ENCODE results near the gene CAMTA1.
"Not testable (repeated sequence)": the region's sequence is repeated elsewhere in the genome, so short reads cannot be mapped to it uniquely, and the experiment has no call there.

CAMTA1 gene

DNA sequence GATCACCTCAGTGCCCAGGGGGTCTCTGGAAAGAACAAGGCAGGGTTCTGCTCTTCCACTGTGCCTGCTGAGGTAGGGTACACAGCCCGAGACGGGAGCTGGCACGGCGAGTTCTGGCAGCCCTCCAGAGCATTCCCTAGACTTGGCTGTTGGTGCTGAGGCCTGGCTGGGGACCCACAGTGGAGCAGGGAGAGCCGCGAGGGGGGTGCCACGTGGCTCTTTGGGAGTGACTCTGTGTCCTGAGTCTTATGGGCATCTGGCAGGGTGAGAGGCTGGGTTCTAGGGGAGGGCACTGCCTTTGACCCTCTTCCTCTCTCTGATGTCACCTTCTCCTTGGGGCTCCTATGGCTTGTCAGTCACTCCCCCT, 336.4 kb downstream of the CAMTA1 start:
- no peak for DNase-seq

- no peak for DNase-seq
Observed at GRCh38 chr1:7127322-7128075, 342.2 kb downstream of the CAMTA1 start.

DNA sequence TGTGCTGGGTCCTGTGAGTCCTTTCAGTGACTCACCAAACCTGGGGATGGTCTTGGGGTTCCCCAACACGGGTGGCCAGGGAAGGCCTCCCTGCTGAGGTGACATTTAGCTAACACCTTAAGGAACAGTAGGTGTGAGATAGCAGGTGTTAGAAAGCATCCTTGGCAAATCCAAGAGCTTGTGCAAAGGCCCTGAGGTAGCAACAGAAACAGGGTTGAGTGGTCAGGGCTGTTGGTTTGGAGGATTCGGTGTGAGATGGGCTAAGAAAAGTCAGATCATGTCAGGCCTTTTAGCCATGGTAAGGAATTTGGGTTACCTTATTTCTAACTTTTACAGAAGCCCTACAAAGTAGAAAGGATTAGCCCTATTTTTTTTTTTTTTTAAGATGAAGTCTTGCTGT, 343.0 kb downstream of the CAMTA1 start:
- no peak for DNase-seq

DNA sequence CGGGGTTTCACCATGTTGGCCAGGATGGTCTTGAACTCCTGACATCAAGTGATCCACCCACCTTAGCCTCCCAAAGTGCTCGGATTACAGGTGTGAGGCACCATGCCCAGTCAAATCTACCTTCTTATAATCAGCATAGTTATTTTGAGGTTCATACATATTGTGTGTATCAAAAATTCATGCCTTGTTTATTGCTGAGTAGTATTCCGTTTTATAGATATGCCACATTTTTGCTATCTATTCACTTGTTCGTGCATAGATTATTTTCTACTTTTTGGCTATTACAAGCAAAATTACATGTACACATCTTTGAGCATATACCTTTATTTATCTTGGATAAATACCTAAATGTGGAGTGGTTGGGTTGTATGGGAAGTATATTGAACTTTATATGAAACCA, 344.9 kb downstream of the CAMTA1 start:
- DNase-seq: no peak

DNA sequence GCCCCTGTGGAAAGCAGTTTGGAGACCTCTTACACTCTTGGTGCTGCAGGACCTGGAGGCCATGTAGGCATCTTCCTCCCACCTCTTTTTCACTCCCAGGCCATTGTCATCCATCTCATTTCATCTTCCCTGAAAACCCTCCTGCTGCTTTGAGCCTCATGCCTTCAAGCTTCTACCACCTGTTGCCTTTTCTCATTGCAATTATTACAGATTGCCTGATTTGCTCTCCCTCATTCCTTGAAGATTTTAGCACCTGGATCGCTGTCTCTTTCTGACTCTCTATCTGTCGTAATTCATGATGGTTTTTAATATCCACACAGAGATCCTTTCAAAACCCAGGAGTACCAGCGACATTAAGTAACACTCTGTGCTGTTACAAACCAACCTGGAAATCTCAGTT, 350.2 kb downstream of the CAMTA1 start:
- DNase-seq: no peak

DNA sequence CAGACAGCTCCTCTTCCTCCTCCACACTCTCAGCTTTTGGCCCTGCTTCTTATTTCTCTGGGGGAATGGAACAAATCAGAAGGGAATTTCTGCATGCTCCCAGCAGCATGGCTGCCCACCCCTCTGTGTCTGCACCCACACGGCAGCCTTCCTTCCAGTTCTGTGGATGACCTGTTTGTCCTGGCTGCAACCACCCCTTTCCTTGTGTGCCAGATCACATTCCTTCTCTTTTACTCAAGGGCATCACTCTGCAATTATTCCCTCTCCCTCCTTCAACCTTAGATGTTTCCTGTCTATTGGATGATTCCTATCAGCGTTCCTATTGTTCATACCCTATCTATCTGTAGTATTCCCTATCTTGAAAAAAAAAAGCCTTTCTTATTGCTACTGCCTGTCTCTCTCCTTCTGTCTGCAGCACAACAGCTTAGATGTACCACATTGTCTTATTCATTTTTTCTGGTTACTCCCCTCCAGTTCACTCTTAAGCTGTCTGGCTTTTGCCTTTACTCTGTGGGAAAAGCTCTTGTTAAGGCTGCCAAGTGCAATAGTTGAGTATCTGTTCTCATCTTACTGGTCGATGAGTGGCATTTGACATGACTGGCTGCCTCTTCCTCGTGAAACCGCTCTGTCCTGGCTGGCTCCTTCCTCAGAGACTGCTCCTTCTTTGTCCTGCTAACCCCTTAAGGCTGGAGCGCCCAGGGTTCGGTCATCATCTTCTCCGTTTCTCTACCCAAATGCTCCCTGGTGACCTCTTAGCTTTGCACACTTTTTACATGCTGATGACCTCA, 351.1 kb downstream of the CAMTA1 start:
- no peak for DNase-seq

GRCh38 chr1:7140251-7140650, 355.0 kb downstream of the CAMTA1 start:
- DNase-seq: no peak

- DNase-seq: no peak
Observed at GRCh38 chr1:7145947-7146346, 360.7 kb downstream of the CAMTA1 start.

DNA sequence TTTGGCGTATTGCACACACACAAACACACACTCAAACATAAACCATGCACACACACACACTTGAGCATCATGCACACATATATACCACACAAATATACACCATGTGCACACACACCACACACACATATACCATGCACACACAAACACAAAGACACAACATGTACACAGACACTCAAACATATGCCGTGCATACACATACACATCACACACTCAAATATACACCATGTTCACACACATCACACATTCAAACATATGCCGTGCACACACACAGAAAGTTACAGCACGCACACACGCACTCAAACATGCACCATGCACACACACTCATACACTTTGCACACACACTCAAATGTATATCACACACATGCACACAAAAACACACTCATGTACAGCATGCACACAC, 361.5 kb downstream of the CAMTA1 start:
- no peak for DNase-seq

- not testable (repeated sequence) for DNase-seq
Observed at GRCh38 chr1:7147581-7148282, 362.5 kb downstream of the CAMTA1 start.

GRCh38 chr1:7149080-7149838, 364.0 kb downstream of the CAMTA1 start:
- no peak for DNase-seq

GRCh38 chr1:7150724-7151280, 365.5 kb downstream of the CAMTA1 start:
- no peak for DNase-seq

GRCh38 chr1:7151978-7152377, 366.7 kb downstream of the CAMTA1 start:
- no peak for DNase-seq

- DNase-seq: no peak
Observed at GRCh38 chr1:7152655-7153054, 367.4 kb downstream of the CAMTA1 start.

DNA sequence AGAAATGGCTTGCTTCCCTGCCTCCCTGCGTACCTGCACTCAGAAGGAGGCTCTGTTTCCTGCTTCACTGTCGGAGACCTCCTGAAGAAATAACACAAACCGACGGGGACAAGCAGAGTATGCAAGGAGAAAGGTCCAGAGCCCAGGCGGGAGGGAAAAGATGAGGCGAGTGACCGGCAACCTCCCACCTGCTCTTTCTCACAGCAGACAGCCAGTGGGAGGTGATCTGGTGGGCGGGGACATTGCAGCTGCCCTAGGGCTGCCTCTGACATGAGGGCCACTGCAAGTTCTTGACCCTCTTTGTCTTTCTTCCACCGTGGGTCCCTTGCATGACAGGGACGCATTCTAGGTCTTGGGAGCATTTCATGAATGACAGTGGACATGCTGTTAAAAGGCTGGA, 368.2 kb downstream of the CAMTA1 start:
- DNase-seq: no peak

DNA sequence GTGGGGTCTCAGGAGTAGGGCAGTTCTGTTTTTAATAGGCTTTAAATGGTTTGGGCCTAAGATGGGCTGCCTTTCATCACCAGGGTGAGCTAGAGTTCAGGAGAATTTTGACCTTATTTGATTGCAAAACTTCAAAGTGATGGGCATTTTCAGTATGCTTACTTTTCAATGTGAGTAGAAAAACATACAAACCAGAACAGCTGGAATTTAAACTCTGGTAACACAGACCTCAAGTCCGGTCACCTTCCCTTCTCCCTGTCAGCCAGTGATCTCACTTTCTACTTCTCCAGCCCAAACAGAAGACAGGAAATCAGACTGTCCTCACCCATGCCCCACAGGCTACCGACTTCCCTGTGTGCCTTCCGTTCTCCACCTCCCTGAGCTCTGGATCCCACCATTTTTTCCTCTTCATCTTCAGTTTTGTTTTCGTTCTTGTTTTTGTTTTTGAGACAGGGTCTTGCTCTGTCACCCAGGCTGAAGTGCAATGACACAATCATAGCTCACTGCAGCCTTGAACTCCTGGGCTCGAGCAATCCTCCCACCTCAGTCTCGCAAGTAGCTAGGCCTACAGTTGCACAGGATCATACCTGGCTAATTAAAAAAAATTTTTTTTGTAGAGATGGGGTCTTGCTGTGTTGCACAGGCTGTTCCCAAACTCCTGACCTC, 374.0 kb downstream of the CAMTA1 start:
- DNase-seq: no peak

DNA sequence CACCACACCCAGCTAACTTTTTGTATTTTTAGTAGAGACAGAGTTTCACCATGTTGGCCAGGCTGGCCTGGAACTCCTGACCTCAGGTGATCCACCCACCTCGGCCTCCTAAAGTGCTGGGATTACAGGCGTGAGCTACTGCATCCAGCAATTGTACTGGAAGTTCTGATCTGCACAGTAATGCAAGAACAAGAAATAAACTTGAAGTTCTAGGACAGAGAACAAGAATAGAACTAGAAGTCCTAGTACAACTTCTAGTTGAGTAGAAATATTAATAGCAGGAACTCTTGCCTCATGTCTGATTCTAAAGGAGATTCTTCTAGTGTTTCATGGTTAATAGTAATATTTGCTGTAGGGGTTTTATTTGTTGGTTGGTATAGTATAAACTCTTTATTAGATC, 383.3 kb downstream of the CAMTA1 start:
- not testable (repeated sequence) for DNase-seq

DNA sequence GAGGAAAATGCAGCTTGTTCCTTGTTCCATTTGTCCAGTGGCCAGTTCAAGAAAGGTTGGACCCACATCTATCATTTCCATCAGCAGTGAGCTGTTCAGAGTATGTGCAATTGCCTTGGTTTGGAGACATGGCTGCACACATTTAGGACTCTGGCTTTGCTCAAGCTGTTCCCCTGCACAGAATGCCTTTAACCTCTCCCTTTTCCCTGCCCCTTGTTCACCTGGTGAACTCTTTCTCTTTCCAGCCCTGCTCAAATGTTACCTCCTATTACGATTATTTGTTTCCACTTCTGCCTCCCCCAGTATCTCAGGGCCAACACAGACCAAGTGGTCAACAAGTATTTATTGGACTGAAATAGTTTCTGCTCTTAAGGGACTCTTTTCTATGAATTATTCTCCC, 385.9 kb downstream of the CAMTA1 start:
- no peak for DNase-seq

DNA sequence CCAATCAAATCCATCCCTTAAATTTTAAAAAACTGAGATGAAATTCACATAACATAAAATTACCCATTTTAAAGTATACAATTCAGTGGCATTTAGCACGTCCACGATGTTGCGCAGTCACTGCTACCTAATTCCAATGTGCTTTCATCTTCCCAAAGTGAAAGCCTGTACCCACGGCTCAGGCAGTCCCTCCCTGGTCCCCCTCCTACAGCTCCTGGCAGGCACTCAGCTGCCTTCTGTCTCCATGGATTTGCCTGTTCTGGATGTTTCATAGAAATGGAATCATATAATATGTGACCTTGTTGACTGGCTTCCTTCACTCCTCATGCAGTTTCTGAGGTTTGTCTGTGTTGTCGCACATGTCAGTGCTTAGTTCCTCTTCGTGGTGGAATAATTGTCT, 386.3 kb downstream of the CAMTA1 start:
- DNase-seq: no peak

DNA sequence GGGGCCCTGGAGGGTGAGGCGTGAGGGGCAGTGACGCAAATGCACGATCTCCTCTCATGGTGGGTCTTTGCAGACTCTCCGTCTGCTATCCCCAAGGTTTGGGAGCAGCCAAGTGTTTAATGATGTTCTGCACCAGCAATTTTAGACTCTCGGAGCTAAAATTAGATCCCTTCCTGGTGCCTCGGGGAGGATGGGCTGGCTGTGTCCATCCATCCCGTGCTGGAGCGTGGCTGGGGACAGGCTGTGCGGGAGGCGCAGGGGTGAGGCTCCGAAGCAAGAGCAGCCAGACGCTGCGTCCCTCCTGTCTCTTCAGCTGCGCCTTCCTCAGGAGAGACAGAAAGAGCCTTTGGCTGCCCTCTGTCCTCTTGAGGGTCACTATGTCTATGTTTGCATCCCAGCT, 387.6 kb downstream of the CAMTA1 start:
- DNase-seq: no peak

- DNase-seq: no peak
Observed at GRCh38 chr1:7174561-7174960, 389.3 kb downstream of the CAMTA1 start.

Data from T-helper 2 cell (primary cell).